Stimulated activated CD4-positive, alpha-beta T cell treated with anti-CD3 and anti-CD28 coated beads, Interleukin-4, amount 100 ng/mL, for 48 hours (primary cell): Measurements from ENCODE around the gene SDSL.

Experiments
- DNase-seq, 2 donors: peaks; one replicate each; pipeline ENCODE4 v3.0.0-alpha.2; 2020; ENCODE audit warnings: low read depth in 2 of 2

SDSL gene

GRCh38 chr12:113422030-113422885 lies at the start of gene SDSL:
TSS of gene SDSL (plus strand) at chr12:113422380. CDS start at chr12:113427983, 5,603 bp downstream.
- peak; percentile 6 to 38 for DNase-seq

GRCh38 chr12:113373440-113373839 lies 48.7 kb upstream of the SDSL start:
- no peak for DNase-seq

- no peak for DNase-seq
These were observed 48.2 kb upstream of the SDSL start for GRCh38 chr12:113373969-113374368.

DNA sequence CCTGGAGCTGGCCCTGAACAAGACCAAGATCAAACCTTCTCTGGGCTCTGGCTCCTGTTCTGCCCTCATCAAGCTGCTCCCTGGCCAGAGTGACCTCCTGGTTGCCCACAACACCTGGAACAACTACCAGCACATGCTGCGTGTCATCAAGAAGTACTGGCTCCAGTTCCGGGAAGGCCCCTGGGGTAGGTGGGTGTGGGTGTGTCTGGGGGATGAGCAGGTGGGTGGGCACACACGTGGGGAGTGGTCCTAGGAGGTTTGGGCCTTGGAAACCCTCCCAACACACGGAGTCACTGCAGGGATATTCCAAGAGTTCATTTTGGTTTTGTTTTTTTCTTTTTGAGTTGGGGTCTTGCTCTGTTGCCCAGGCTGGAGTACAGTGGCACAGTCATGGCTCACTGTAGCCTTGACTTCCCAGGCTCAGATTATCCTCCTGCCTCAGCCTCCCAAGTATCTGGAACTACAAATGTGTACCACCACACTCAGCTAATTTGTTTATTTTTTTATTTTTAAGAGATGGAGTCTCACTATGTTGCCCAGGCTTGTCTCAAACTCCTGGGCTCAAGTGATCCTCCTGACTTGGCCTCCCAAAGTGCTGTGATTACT lies 47.3 kb upstream of the SDSL start:
- no peak for DNase-seq

DNA sequence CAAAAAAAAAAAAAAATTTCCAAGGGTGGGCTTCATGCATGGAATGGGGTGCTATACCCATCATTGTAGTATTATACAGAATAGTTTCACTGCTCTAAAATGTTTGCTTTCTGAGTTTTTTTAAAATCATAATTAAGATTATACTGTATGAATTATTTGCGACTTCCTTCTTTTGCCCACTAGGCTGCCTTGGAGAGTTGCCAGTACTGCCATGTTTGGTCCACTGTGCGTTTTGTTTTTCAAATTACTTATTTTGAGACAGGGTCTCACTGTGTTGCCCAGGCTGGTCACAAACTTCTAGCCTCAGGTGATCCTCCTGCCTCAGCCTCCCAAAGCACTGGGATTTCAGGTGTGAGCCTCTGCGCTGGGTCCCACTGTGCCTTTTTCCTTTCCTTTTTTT lies 43.9 kb upstream of the SDSL start:
- DNase-seq: no peak

GRCh38 chr12:113381220-113381619 lies 41.0 kb upstream of the SDSL start:
- DNase-seq: no peak

GRCh38 chr12:113382206-113382605 lies 40.0 kb upstream of the SDSL start:
- DNase-seq: no peak

DNA sequence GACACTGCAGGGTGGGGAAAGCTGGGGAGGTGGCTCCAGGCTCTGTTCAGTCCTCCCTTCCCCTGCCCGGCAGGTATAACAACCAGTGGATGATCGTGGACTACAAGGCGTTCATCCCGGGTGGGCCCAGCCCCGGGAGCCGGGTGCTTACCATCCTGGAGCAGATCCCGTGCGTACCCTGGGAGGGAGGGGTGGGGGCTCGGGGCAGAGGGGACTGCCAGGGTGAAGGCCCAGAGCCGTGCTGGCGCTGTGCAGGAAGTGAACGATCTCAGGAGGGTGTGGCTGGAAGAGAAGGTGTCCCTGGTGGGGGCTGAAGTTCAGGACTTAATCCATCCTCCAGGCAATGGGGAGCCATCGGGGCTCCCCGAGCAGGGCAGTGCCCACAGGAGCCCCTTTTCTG lies 37.4 kb upstream of the SDSL start:
- DNase-seq: no peak

- no peak for DNase-seq
These were observed 36.8 kb upstream of the SDSL start for GRCh38 chr12:113385282-113385882.

GRCh38 chr12:113386866-113387566 lies 35.2 kb upstream of the SDSL start:
- no peak for DNase-seq

- DNase-seq: no peak
These were observed 34.5 kb upstream of the SDSL start for GRCh38 chr12:113387631-113388030.

DNA sequence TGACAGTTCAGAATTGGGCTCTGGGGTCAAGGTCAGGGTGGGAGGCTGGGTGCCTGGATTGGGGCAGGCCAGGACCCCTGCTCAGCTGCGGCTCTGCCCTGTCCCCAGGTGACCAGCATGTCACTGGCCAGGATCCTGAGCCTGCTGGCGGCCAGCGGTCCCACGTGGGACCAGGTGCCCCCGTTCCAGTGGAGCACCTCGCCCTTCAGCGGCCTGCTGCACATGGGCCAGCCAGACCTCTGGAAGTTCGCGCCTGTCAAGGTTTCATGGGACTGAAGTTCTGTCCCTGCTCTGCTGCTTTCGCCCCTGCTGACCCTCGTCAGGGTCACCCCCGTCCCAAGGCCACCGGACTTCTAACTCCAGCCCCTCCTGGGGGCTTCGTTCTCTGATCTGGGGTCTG lies 33.8 kb upstream of the SDSL start:
- no peak for DNase-seq

GRCh38 chr12:113390064-113391043 lies 31.8 kb upstream of the SDSL start:
- DNase-seq: no peak

DNA sequence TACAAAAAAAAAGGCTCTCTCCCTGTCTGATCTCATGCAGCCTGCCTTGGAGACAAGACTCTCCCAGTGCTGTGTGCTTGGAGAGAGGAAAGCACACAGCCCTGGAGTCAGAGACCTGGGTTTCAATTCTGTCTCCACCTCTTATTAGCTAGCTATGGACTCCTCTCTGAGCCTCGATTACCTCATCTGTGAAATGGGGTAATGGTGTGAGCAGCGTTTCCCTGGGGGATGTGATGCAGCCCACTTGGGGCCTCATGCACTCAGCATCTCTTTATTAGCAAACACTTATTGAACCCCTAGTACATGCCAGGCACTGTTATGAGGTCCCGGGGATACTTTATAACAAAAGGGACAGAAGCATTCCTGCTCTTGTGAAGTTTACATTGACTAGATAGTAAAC lies 31.0 kb upstream of the SDSL start:
- no peak for DNase-seq

- DNase-seq: no peak
These were observed 30.4 kb upstream of the SDSL start for GRCh38 chr12:113391650-113392337.

- no peak for DNase-seq
These were observed 29.7 kb upstream of the SDSL start for GRCh38 chr12:113392520-113392919.

GRCh38 chr12:113392988-113393579 lies 29.1 kb upstream of the SDSL start:
- no peak for DNase-seq

DNA sequence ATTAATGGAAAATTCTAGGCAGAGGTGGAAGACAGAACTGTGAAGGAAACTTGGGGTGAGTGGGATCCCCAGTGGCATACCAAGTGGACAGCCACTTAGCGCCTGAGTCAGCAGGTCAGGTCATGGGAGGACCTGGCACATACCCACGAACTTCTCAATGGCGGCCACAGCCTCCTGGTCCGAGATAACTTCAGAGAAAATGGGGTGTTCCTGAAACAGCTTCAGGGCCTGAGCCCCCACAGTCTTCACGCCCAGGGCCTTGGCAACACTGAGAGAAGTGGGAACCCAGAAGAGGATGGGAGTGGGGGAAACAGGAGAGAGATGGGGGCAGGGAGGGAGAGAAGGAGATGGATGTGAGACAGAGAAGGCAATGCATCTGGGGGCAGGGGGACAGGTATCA lies 28.4 kb upstream of the SDSL start:
- no peak for DNase-seq

DNA sequence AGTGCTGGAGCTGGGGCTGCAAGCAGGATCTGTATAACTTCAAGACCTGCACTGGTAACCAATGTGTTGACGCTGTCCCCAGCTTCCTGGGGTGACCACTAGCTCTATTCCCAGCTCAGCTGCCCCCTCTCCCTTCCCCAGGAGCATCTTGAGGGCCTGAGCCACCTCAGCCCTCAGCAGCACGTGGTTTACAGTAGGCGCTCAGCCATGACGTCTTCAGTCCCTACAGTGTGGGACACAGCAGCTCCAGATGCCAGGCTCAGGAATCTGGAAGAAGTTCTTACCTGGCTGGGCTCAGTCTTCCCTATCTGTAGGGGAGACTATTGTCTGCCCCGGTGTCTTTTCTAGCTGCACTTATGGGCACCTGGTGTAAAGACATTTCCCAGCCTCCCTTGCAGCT lies 27.1 kb upstream of the SDSL start:
- no peak for DNase-seq

GRCh38 chr12:113396200-113396599 lies 26.0 kb upstream of the SDSL start:
- no peak for DNase-seq
